ENCODE results near the gene BRD2. TPM values are rescaled to one million over a fixed set of nuclear protein-coding genes. Genes with fewer than 3 reads are reported as not detected.

BRD2 gene
- total RNA-seq, 1 experiment from 2014 or later: 121 TPM

Other genes starting within 250 kb of the BRD2 start
- gene HLA-DQA2, start 227.2 kb upstream of the BRD2 start, total RNA-seq (2014; rRNA removed; shearing (Covaris generic)): not detected in 2 replicates
- gene HLA-DQB2, start 205.1 kb upstream of the BRD2 start, total RNA-seq (2014; rRNA removed; shearing (Covaris generic)): not detected in 2 replicates
- not detected in 2 replicates for gene HLA-DOB, start 151.6 kb upstream of the BRD2 start, total RNA-seq (2014; rRNA removed; shearing (Covaris generic))
- gene TAP2, start 129.9 kb upstream of the BRD2 start, total RNA-seq (2014; rRNA removed; shearing (Covaris generic)): 1.1 and 2.7 TPM in 2 replicates
- 2.6 and 4.6 TPM in 2 replicates for gene PSMB8, start 124.5 kb upstream of the BRD2 start, total RNA-seq (2014; rRNA removed; shearing (Covaris generic))
- gene TAP1, start 114.9 kb upstream of the BRD2 start, total RNA-seq (2014; rRNA removed; shearing (Covaris generic)): 1.7 and 2.8 TPM in 2 replicates
- gene PSMB9, start 114.4 kb upstream of the BRD2 start, total RNA-seq (2014; rRNA removed; shearing (Covaris generic)): not detected in 2 replicates
- 0.17 and 0.55 TPM in 2 replicates for gene HLA-DMB, start 27.6 kb upstream of the BRD2 start, total RNA-seq (2014; rRNA removed; shearing (Covaris generic))
- gene HLA-DMA, start 15.5 kb upstream of the BRD2 start, total RNA-seq (2014; rRNA removed; shearing (Covaris generic)): 1.9 and 4.1 TPM in 2 replicates
- 2.3 and 6.1 TPM in 2 replicates for gene HLA-DOA, start 41.0 kb downstream of the BRD2 start, total RNA-seq (2014; rRNA removed; shearing (Covaris generic))
- 3.6 and 4.9 TPM in 2 replicates for gene HLA-DPA1, start 105.1 kb downstream of the BRD2 start, total RNA-seq (2014; rRNA removed; shearing (Covaris generic))
- gene HLA-DPB1, start 107.4 kb downstream of the BRD2 start, total RNA-seq (2014; rRNA removed; shearing (Covaris generic)): 27.6 and 29.3 TPM in 2 replicates
- 0.48 and 0.67 TPM in 2 replicates for gene COL11A2, start 223.9 kb downstream of the BRD2 start, total RNA-seq (2014; rRNA removed; shearing (Covaris generic))
- gene RXRB, start 232.1 kb downstream of the BRD2 start, total RNA-seq (2014; rRNA removed; shearing (Covaris generic)): 16.7 and 18.1 TPM in 2 replicates
- gene SLC39A7, start 232.3 kb downstream of the BRD2 start, total RNA-seq (2014; rRNA removed; shearing (Covaris generic)): 96.3 and 115 TPM in 2 replicates
- 14.7 and 16.0 TPM in 2 replicates for gene HSD17B8, start 236.1 kb downstream of the BRD2 start, total RNA-seq (2014; rRNA removed; shearing (Covaris generic))
- 18.5 and 19.7 TPM in 2 replicates for gene RING1, start 239.9 kb downstream of the BRD2 start, total RNA-seq (2014; rRNA removed; shearing (Covaris generic))

Measured in H7 (cell line).